8988T (cell line): ENCODE measurements around the gene F12.
"Not testable (repeated sequence)": the region's sequence is repeated elsewhere in the genome, so short reads cannot be mapped to it uniquely, and the experiment has no call there.

Experiments used
- DNase-seq: peaks from one replicate; pipeline ENCODE4 v3.0.0; 2011

F12 gene

GRCh38 chr5:177432143-177432838 lies 22.9 kb upstream of the F12 start:
- no peak for DNase-seq

- DNase-seq: no peak
Observed at GRCh38 chr5:177431317-177432142, 22.2 kb upstream of the F12 start.

- DNase-seq: no peak
Observed at GRCh38 chr5:177430972-177431316, 21.6 kb upstream of the F12 start.

GRCh38 chr5:177430140-177430951 lies 21.0 kb upstream of the F12 start:
- DNase-seq: no peak

GRCh38 chr5:177429248-177430040 lies 20.1 kb upstream of the F12 start:
- no peak for DNase-seq

- no peak for DNase-seq
Observed at GRCh38 chr5:177428574-177429217, 19.3 kb upstream of the F12 start.

GRCh38 chr5:177427919-177428573 lies 18.7 kb upstream of the F12 start:
- no peak for DNase-seq

GRCh38 chr5:177427211-177427822 lies 18.0 kb upstream of the F12 start:
- DNase-seq: no peak

- DNase-seq: peak; percentile 100
Observed at GRCh38 chr5:177426566-177427210, 17.3 kb upstream of the F12 start, which contains the start of gene GRK6. Gene GRK6, plus strand, starts transcription at chr5:177426676. Its CDS starts 170 bp downstream, at chr5:177426846.

- DNase-seq: peak; percentile 94
Observed at GRCh38 chr5:177425801-177426565, 16.6 kb upstream of the F12 start.

- no peak for DNase-seq
Observed at GRCh38 chr5:177425196-177425800, 15.9 kb upstream of the F12 start.

GRCh38 chr5:177423671-177424070 lies 14.3 kb upstream of the F12 start:
- DNase-seq: no peak

GRCh38 chr5:177421062-177421798 lies 11.9 kb upstream of the F12 start:
- no peak for DNase-seq

- DNase-seq: not testable (repeated sequence)
Observed at GRCh38 chr5:177420472-177420871, 11.1 kb upstream of the F12 start.

- DNase-seq: no peak
Observed at GRCh38 chr5:177419046-177419445, 9.7 kb upstream of the F12 start.

- DNase-seq: not testable (repeated sequence)
Observed at GRCh38 chr5:177417081-177417480, 7.7 kb upstream of the F12 start.

- DNase-seq: no peak
Observed at GRCh38 chr5:177414481-177414880, 5.1 kb upstream of the F12 start.

GRCh38 chr5:177412603-177413233 lies 3.4 kb upstream of the F12 start:
- DNase-seq: no peak
